ENCODE results near the gene TMEM63A. TPM values are rescaled to one million over a fixed set of nuclear protein-coding genes. Genes with fewer than 3 reads are reported as not detected.

Gene TMEM63A
- total RNA-seq, 3 donors from 2014 or later (not counting 1 experiment from before 2014, with no cell fraction given) = 101 to 166 (median 113) TPM

DNA sequence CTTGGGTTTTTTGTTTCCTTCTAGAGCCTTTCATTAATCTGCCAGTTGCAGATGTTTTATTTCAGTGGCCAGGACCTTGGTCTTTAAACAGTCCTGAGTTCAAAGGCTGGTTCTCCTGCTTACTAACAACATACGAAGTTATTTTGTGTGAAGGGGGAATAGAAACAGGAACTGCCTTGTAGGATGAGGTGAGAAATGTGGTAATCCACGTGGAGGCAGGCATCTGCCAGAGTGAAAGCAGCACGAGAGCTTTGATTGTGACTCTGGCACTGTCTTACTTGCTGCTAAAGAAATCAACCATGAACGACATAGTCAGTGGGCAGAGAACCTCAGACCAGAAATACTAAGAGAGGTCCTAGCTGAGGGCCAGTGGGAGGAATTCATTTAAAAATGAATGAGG, 30.4 kb downstream of the TMEM63A start:
- H3K4me3 ChIP-seq (ENCODE audit: low read length) = no peak overlapping the region
- Mint-ChIP-seq H3K36me3 (peaks cover 11% of the 10 kb centered on the region), H3K9me3 (no peaks in the 10 kb centered on the region), H3K4me1 (peaks cover 46 to 72% of the 10 kb centered on the region in 2 donors), H3K4me3 (no peak overlapping the region), H3K27ac (peak overlapping the region; percentile 75 to 87), H3K27me3 (ENCODE audit: low read depth in 2 of 2) (no peaks in the 10 kb centered on the region)
- peak overlapping the region; percentile 3 for H3K27ac ChIP-seq (ENCODE audit: low read length)
- peaks cover 68% of the 10 kb centered on the region for H3K4me1 ChIP-seq (ENCODE audit: control insufficient read depth, insufficient read depth, low read length)
- DNase-seq = peak in 1 of 2 donors; percentile 55
- H3K36me3 ChIP-seq (ENCODE audit: control insufficient read depth, insufficient read depth, low read length) = peaks cover 49% of the 10 kb centered on the region
- ATAC-seq = peak; percentile 25 to 31 (median 28)
- TF ChIP-seq CTCF (IDR thresholded peaks at IDR 0.05) = no peak
- no peaks in the 10 kb centered on the region for H3K27me3 ChIP-seq (ENCODE audit: control insufficient read depth, insufficient read depth, low read length)
- H3K9me3 ChIP-seq (ENCODE audit: control insufficient read depth, insufficient read depth, low read length) = no peaks in the 10 kb centered on the region
- intact Hi-C loops (cut with micrococcal nuclease) = loop anchor here (5.0 kb wide), 1 partner anchor 75 kb away; the partner anchor contains the start of gene SRP9
- 1% methylated on average over 4 of the region's 4 CpGs for WGBS (ENCODE audit: insufficient coverage)

- no peak overlapping the region for H3K4me3 ChIP-seq (ENCODE audit: low read length)
- H3K4me3 Mint-ChIP-seq = peak overlapping the region; percentile 38
Observed at GRCh38 chr1:225850370-225850769, 31.8 kb downstream of the TMEM63A start.

DNA sequence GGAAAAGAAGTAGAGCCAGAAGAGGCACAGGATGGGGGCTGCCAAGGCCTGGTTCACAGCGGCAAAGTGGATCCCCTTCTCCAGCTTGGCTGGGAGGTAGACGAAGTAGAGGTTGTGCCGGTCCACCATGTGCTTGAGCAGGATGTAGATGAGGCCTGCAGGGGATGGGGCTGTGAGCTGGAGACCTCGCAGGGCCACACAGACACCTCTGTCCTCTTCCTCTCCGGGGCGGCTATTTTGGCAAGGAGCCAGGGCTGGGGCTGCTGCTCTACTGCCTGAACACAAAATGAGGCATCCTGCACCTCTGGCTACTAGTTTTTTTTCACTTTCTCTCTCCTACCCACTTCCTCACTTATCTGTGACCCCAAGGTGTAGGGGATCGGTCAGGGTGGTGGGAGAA, 32.3 kb downstream of the TMEM63A start:
- H3K27me3 ChIP-seq (ENCODE audit: control insufficient read depth, insufficient read depth, low read length) = no peaks in the 10 kb centered on the region
- H3K9me3 ChIP-seq (ENCODE audit: control insufficient read depth, insufficient read depth, low read length) = no peaks in the 10 kb centered on the region
- no peak overlapping the region for H3K4me3 ChIP-seq (ENCODE audit: low read length)
- Mint-ChIP-seq H3K4me1 (peaks cover 40 to 68% of the 10 kb centered on the region in 2 donors), H3K27ac (peak overlapping the region; percentile 88 to 95), H3K27me3 (ENCODE audit: low read depth in 2 of 2) (no peaks in the 10 kb centered on the region), H3K9me3 (no peaks in the 10 kb centered on the region), H3K4me3 (peak overlapping the region; percentile 38), H3K36me3 (peaks cover 11% of the 10 kb centered on the region)
- peak; percentile 57 to 61 for DNase-seq
- H3K36me3 ChIP-seq (ENCODE audit: control insufficient read depth, insufficient read depth, low read length) = peaks cover 47% of the 10 kb centered on the region
- TF ChIP-seq CTCF (IDR thresholded peaks at IDR 0.05) = no peak
- peak; percentile 65 to 77 (median 73) for ATAC-seq
- peaks cover 63% of the 10 kb centered on the region for H3K4me1 ChIP-seq (ENCODE audit: control insufficient read depth, insufficient read depth, low read length)
- intact Hi-C loops (cut with micrococcal nuclease) = loop anchor here (5.0 to 10.0 kb wide), 2 partner anchors 73 to 125 kb away; partner anchors contain the start of gene SRP9
- WGBS (ENCODE audit: insufficient coverage) = 29% methylated on average over 6 of the region's 7 CpGs
- peak overlapping the region; percentile 61 for H3K27ac ChIP-seq (ENCODE audit: low read length)

More at GRCh38 chr1:225850370-225850769, 31.8 kb downstream of the TMEM63A start:
- intact Hi-C loops (cut with micrococcal nuclease) = loop anchor here (5.0 kb wide), 1 partner anchor 73 kb away; the partner anchor contains the start of gene SRP9
- Mint-ChIP-seq H3K9me3 (no peaks in the 10 kb centered on the region), H3K36me3 (peaks cover 11% of the 10 kb centered on the region), H3K27me3 (ENCODE audit: low read depth in 2 of 2) (no peaks in the 10 kb centered on the region), H3K4me1 (peaks cover 42 to 70% of the 10 kb centered on the region in 2 donors), H3K27ac (peak overlapping the region; percentile 88 to 95)
- H3K36me3 ChIP-seq (ENCODE audit: control insufficient read depth, insufficient read depth, low read length) = peaks cover 47% of the 10 kb centered on the region
- DNase-seq = no peak
- no peak for TF ChIP-seq CTCF (IDR thresholded peaks at IDR 0.05)
- H3K27me3 ChIP-seq (ENCODE audit: control insufficient read depth, insufficient read depth, low read length) = no peaks in the 10 kb centered on the region
- H3K4me1 ChIP-seq (ENCODE audit: control insufficient read depth, insufficient read depth, low read length) = peaks cover 63% of the 10 kb centered on the region
- ATAC-seq = no peak
- WGBS (ENCODE audit: insufficient coverage) = 85% methylated on average over 7 of the region's 7 CpGs
- H3K9me3 ChIP-seq (ENCODE audit: control insufficient read depth, insufficient read depth, low read length) = no peaks in the 10 kb centered on the region
- no peak overlapping the region for H3K27ac ChIP-seq (ENCODE audit: low read length)

All from natural killer cell (primary cell).